CD14-positive monocyte (primary cell): Measurements from ENCODE around the gene FAM90A26. TPM values are rescaled to one million over a fixed set of nuclear protein-coding genes. Genes with fewer than 3 reads are reported as not detected.
"Not testable (repeated sequence)": the region's sequence is repeated elsewhere in the genome, so short reads cannot be mapped to it uniquely, and the experiment has no call there.

Experiments used
- DNase-seq, 3 donors: peaks; one replicate each; pipeline ENCODE4 v3.0.0-alpha.2; 2011 to 2022
- H2AFZ ChIP-seq: 2 replicates; pipeline ENCODE4 v1.6.0; 2012; ENCODE audit warnings: mild to moderate bottlenecking, low read depth, low read length, inconsistent platforms; ENCODE audit not compliant: insufficient read depth, poor library complexity, severe bottlenecking
- H3K27ac ChIP-seq, 2 donors: 1 replicate in 1 of 2; 2 replicates in 1 of 2; pipeline ENCODE4 v1.5.1; 2012 to 2013; ENCODE audit warnings: low read length in 2 of 2, control low read depth in 1 of 2, inconsistent platforms in 1 of 2, low read depth in 1 of 2, mild to moderate bottlenecking in 1 of 2
- H3K27me3 ChIP-seq, 2 donors: one replicate each; pipeline versions ENCODE4 v1.6.0 to v1.6.1; 2011 to 2013; ENCODE audit warnings: low read length in 2 of 2; ENCODE audit not compliant: control insufficient read depth in 2 of 2, insufficient read depth in 2 of 2
- H3K36me3 ChIP-seq, 2 donors: replicated peaks in 1 of 2; 1 replicate in 1 of 2; 2 replicates in 1 of 2; pipeline versions ENCODE4 v1.5.1 to v1.6.1; 2012 to 2013; ENCODE audit warnings: low read length in 2 of 2, control low read depth in 1 of 2, inconsistent platforms in 1 of 2, mild to moderate bottlenecking in 1 of 2; ENCODE audit not compliant: insufficient read depth in 2 of 2, control insufficient read depth in 1 of 2
- H3K4me1 ChIP-seq, 2 donors: 1 replicate in 1 of 2; 2 replicates in 1 of 2; pipeline versions ENCODE4 v1.5.1 to v1.6.1; 2012 to 2013; ENCODE audit warnings: low read length in 2 of 2, control low read depth in 1 of 2, inconsistent platforms in 1 of 2, mild to moderate bottlenecking in 1 of 2, moderate library complexity in 1 of 2; ENCODE audit not compliant: insufficient read depth in 2 of 2, control insufficient read depth in 1 of 2
- H3K4me2 ChIP-seq: replicated peaks from 2 replicates; pipeline ENCODE3; 2012; ENCODE audit warnings: low read length, moderate library complexity, mild to moderate bottlenecking; ENCODE audit not compliant: poor library complexity, severe bottlenecking; ENCODE audit errors: extremely low read depth
- H3K4me3 ChIP-seq, 3 experiments: fragments of 200-600 bp in 1 of 3; sonication (generic) in 1 of 3; replicated peaks in 1 of 3; 1 replicate in 2 of 3; 2 replicates in 1 of 3; pipeline ENCODE4 v1.5.1; 2011 to 2013; ENCODE audit warnings: low read length in 3 of 3, mild to moderate bottlenecking in 3 of 3, control low read depth in 2 of 3, low read depth in 2 of 3, inconsistent platforms in 1 of 3, moderate library complexity in 1 of 3
- H3K79me2 ChIP-seq: 2 replicates; pipeline ENCODE4 v1.6.0; 2012; ENCODE audit warnings: mild to moderate bottlenecking, control low read depth, inconsistent platforms, low read length, moderate library complexity; ENCODE audit not compliant: insufficient read depth
- H3K9ac ChIP-seq: 2 replicates; pipeline ENCODE4 v1.6.0; 2017; ENCODE audit warnings: low read length, mild to moderate bottlenecking; ENCODE audit not compliant: insufficient read depth, poor library complexity, severe bottlenecking
- H3K9me3 ChIP-seq, 2 donors: replicated peaks in 1 of 2; 1 replicate in 1 of 2; 2 replicates in 1 of 2; pipeline versions ENCODE4 v1.5.1 to v1.6.1; 2012 to 2013; ENCODE audit warnings: low read length in 2 of 2, control low read depth in 1 of 2; ENCODE audit not compliant: control insufficient read depth in 1 of 2, insufficient read depth in 1 of 2
- H4K20me1 ChIP-seq: 2 replicates; pipeline ENCODE4 v1.6.0; 2012; ENCODE audit warnings: mild to moderate bottlenecking, low read length, control low read depth, moderate library complexity; ENCODE audit not compliant: insufficient read depth
- H3K27ac Mint-ChIP-seq, 7 donors: one replicate each; pipeline ENCODE4 v1.8.0; 2020; ENCODE audit warnings: mild to moderate bottlenecking in 7 of 7, mixed read lengths in 7 of 7, moderate library complexity in 6 of 7, inconsistent platforms in 2 of 7
- H3K27me3 Mint-ChIP-seq, 3 donors: one replicate each; pipeline ENCODE4 v1.8.0; 2021 to 2022; ENCODE audit warnings: low read depth in 3 of 3, mild to moderate bottlenecking in 3 of 3, mixed read lengths in 3 of 3, moderate library complexity in 3 of 3, inconsistent platforms in 1 of 3
- H3K36me3 Mint-ChIP-seq, 2 donors: one replicate each; pipeline ENCODE4 v1.8.0; 2020; ENCODE audit warnings: mixed read lengths in 2 of 2, inconsistent platforms in 1 of 2, mild to moderate bottlenecking in 1 of 2
- H3K4me1 Mint-ChIP-seq: one replicate; pipeline ENCODE4 v1.8.0; 2020; ENCODE audit warnings: mild to moderate bottlenecking, mixed read lengths
- H3K4me3 Mint-ChIP-seq, 2 donors: one replicate each; pipeline ENCODE4 v1.8.0; 2020; ENCODE audit warnings: mild to moderate bottlenecking in 2 of 2, mixed read lengths in 2 of 2, moderate library complexity in 1 of 2
- H3K9me3 Mint-ChIP-seq, 7 donors: one replicate each; pipeline ENCODE4 v1.8.0; 2020 to 2022; ENCODE audit warnings: mixed read lengths in 7 of 7, mild to moderate bottlenecking in 6 of 7, moderate library complexity in 6 of 7, inconsistent platforms in 2 of 7
- WGBS: methylation state at CpG from one replicate; pipeline ENCODE4 v1.1.5; 2013; ENCODE audit warnings: missing lambda C conversion rate; ENCODE audit not compliant: insufficient coverage; 5-methylcytosine and 5-hydroxymethylcytosine counted together
- intact Hi-C, 2 donors: fragments of 100-400 bp; cut with micrococcal nuclease; formaldehyde crosslinking; loops; one replicate each; pipeline versions ENCODE4 v1.15.0 to v1.15.1; 2023
- polyA plus RNA-seq, 3 donors: library from polyadenylated mRNA; depleted of rRNA in 1 of 3; unstranded in 2 of 3; stranded (reverse) in 1 of 3; fragments of 300-500 nt in 2 of 3; fragments of >200 nt in 1 of 3; fragmentation: Illumina TruSeq in 2 of 3; gene quantifications; 1 replicate in 2 of 3; 2 replicates in 1 of 3; pipeline ENCODE4 v1.2.3, GENCODE V29; 2012 to 2021

FAM90A26 gene
- polyA plus RNA-seq, 3 donors = not detected

GRCh38 chr4:9158392-9158791, 11.8 kb upstream of the FAM90A26 start:
- H3K79me2 ChIP-seq, H3K4me3 Mint-ChIP-seq, H3K27me3 Mint-ChIP-seq, H4K20me1 ChIP-seq, intact Hi-C loops, H3K4me2 ChIP-seq, H2AFZ ChIP-seq, H3K4me1 Mint-ChIP-seq, H3K9me3 Mint-ChIP-seq, H3K36me3 ChIP-seq, H3K9me3 ChIP-seq, H3K27me3 ChIP-seq, H3K27ac ChIP-seq, H3K4me1 ChIP-seq, H3K4me3 ChIP-seq, H3K36me3 Mint-ChIP-seq, H3K9ac ChIP-seq, H3K27ac Mint-ChIP-seq, DNase-seq: not testable (repeated sequence)
- WGBS = 18% methylated on average over 3 of the region's 6 CpGs

- H3K4me1 Mint-ChIP-seq, intact Hi-C loops, H3K27ac ChIP-seq, H3K36me3 Mint-ChIP-seq, H3K4me1 ChIP-seq, H3K4me3 ChIP-seq, H3K9me3 ChIP-seq, H3K4me3 Mint-ChIP-seq, H3K9ac ChIP-seq, H2AFZ ChIP-seq, H3K79me2 ChIP-seq, H3K36me3 ChIP-seq, H3K9me3 Mint-ChIP-seq, H3K4me2 ChIP-seq, H3K27ac Mint-ChIP-seq, H3K27me3 ChIP-seq, H4K20me1 ChIP-seq, DNase-seq, H3K27me3 Mint-ChIP-seq: not testable (repeated sequence)
- WGBS = no CpG with 5 or more reads among the region's 6 CpGs
These were observed 10.2 kb upstream of the FAM90A26 start for GRCh38 chr4:9160046-9160445.

GRCh38 chr4:9165990-9166389, 4.2 kb upstream of the FAM90A26 start:
- H3K27me3 ChIP-seq, H3K9me3 Mint-ChIP-seq, H3K4me1 ChIP-seq, H3K27ac ChIP-seq, H3K4me3 ChIP-seq, H3K36me3 Mint-ChIP-seq, H4K20me1 ChIP-seq, H3K27ac Mint-ChIP-seq, H3K9me3 ChIP-seq, H3K4me1 Mint-ChIP-seq, H3K4me3 Mint-ChIP-seq, H2AFZ ChIP-seq, H3K9ac ChIP-seq, H3K79me2 ChIP-seq, H3K36me3 ChIP-seq, H3K4me2 ChIP-seq, intact Hi-C loops, H3K27me3 Mint-ChIP-seq, DNase-seq: not testable (repeated sequence)
- WGBS = no CpG with 5 or more reads among the region's 8 CpGs

- H3K36me3 Mint-ChIP-seq, H3K27me3 Mint-ChIP-seq, H3K79me2 ChIP-seq, H3K4me3 Mint-ChIP-seq, H3K4me3 ChIP-seq, H3K4me2 ChIP-seq, H3K36me3 ChIP-seq, H3K4me1 ChIP-seq, H3K27ac ChIP-seq, DNase-seq, intact Hi-C loops, H3K27me3 ChIP-seq, H2AFZ ChIP-seq, H3K9me3 ChIP-seq, H3K9me3 Mint-ChIP-seq, H3K27ac Mint-ChIP-seq, H3K9ac ChIP-seq, H3K4me1 Mint-ChIP-seq, H4K20me1 ChIP-seq: not testable (repeated sequence)
- WGBS = 91% methylated on average over 4 of the region's 13 CpGs
These were observed 40.1 kb downstream of the FAM90A26 start, which contains the start of gene USP17L10 for GRCh38 chr4:9210357-9210756. Gene USP17L10, plus strand, starts transcription at chr4:9210657. Its CDS starts 0 bp downstream, at chr4:9210657.
